ENCODE results near the gene CGN.
A peak's percentile ranks its signal among the peaks of the same experiment; 100 is the strongest.

Gene CGN

GRCh38 chr1:151499365-151499764 is 11.8 kb upstream of the CGN start:
- no peak for DNase-seq (ENCODE audit: low read depth, low spot score)

- no peak for DNase-seq (ENCODE audit: low read depth, low spot score)
Measured at GRCh38 chr1:151499930-151500329, 11.3 kb upstream of the CGN start.

- no peak for DNase-seq (ENCODE audit: low read depth, low spot score)
Measured at GRCh38 chr1:151501474-151501873, 9.7 kb upstream of the CGN start.

GRCh38 chr1:151502035-151502700 is 9.0 kb upstream of the CGN start:
- no peak for DNase-seq (ENCODE audit: low read depth, low spot score)

GRCh38 chr1:151502859-151503780 is 8.1 kb upstream of the CGN start:
- no peak for DNase-seq (ENCODE audit: low read depth, low spot score)

GRCh38 chr1:151504252-151504651 is 6.9 kb upstream of the CGN start:
- DNase-seq (ENCODE audit: low read depth, low spot score): no peak

GRCh38 chr1:151504759-151505158 is 6.4 kb upstream of the CGN start:
- DNase-seq (ENCODE audit: low read depth, low spot score): no peak

- DNase-seq (ENCODE audit: low read depth, low spot score): no peak
Measured at GRCh38 chr1:151508833-151509232, 2.4 kb upstream of the CGN start.

GRCh38 chr1:151509350-151510019 is 1.7 kb upstream of the CGN start:
- DNase-seq (ENCODE audit: low read depth, low spot score): no peak

GRCh38 chr1:151510020-151510405 is 1.2 kb upstream of the CGN start:
- DNase-seq (ENCODE audit: low read depth, low spot score): no peak

GRCh38 chr1:151510614-151510956 is 602 bp upstream of the CGN start:
- DNase-seq (ENCODE audit: low read depth, low spot score): no peak

- peak; percentile 49 for DNase-seq (ENCODE audit: low read depth, low spot score)
Measured at GRCh38 chr1:151511636-151512215, 539 bp downstream of the CGN start.

- no peak for DNase-seq (ENCODE audit: low read depth, low spot score)
Measured at GRCh38 chr1:151512326-151512725, 1.1 kb downstream of the CGN start.

GRCh38 chr1:151512801-151513625 is 1.8 kb downstream of the CGN start:
- DNase-seq (ENCODE audit: low read depth, low spot score): no peak

GRCh38 chr1:151513626-151514121 is 2.5 kb downstream of the CGN start:
- no peak for DNase-seq (ENCODE audit: low read depth, low spot score)

GRCh38 chr1:151514366-151514765 is 3.2 kb downstream of the CGN start:
- no peak for DNase-seq (ENCODE audit: low read depth, low spot score)

- DNase-seq (ENCODE audit: low read depth, low spot score): no peak
Measured at GRCh38 chr1:151515265-151515664, 4.1 kb downstream of the CGN start.

- DNase-seq (ENCODE audit: low read depth, low spot score): peak; percentile 44
Measured at GRCh38 chr1:151516031-151516511, 4.9 kb downstream of the CGN start.

GRCh38 chr1:151518431-151518830 is 7.2 kb downstream of the CGN start:
- DNase-seq (ENCODE audit: low read depth, low spot score): no peak

GRCh38 chr1:151518936-151519335 is 7.7 kb downstream of the CGN start:
- DNase-seq (ENCODE audit: low read depth, low spot score): no peak

GRCh38 chr1:151519667-151520066 is 8.5 kb downstream of the CGN start:
- DNase-seq (ENCODE audit: low read depth, low spot score): no peak

Data from astrocyte of the hippocampus (primary cell).